Transverse colon (tissue), 4 donors: ENCODE results near the gene UEVLD. TPM values are rescaled to one million over a fixed set of nuclear protein-coding genes. Genes with fewer than 3 reads are reported as not detected.

ENCODE experiments used
- DNase-seq: peaks from one replicate; pipeline ENCODE4 v3.0.0-alpha.2; 2019
- H3K27ac ChIP-seq, 4 donors: fragments of 200-600 bp; sonication (generic); 2 replicates each; pipeline ENCODE4 v1.5.1; 2016 to 2018; ENCODE audit warnings: inconsistent platforms in 4 of 4
- H3K27me3 ChIP-seq: fragments of 200-600 bp; sonication (generic); 2 replicates; pipeline ENCODE4 v1.5.1; 2017; ENCODE audit warnings: inconsistent platforms
- H3K36me3 ChIP-seq, 4 donors: fragments of 200-600 bp; sonication (generic); 2 replicates each; pipeline ENCODE4 v1.5.1; 2017 to 2019; ENCODE audit warnings: inconsistent platforms in 4 of 4
- H3K4me1 ChIP-seq, 4 donors: fragments of 200-600 bp; sonication (generic); 2 replicates each; pipeline ENCODE4 v1.5.1; 2017 to 2020; ENCODE audit warnings: inconsistent platforms in 4 of 4
- H3K4me3 ChIP-seq, 4 donors: fragments of 200-600 bp; sonication (generic); 1 replicate in 1 of 4; 2 replicates in 3 of 4; pipeline versions ENCODE4 v1.5.1 to v1.6.1; 2017 to 2019; ENCODE audit warnings: inconsistent platforms in 4 of 4
- H3K9me3 ChIP-seq, 2 donors: fragments of 200-600 bp; sonication (generic); 2 replicates each; pipeline ENCODE4 v1.5.1; 2017 to 2019; ENCODE audit warnings: inconsistent platforms in 2 of 2
- CTCF ChIP-seq, 5 experiments: fragments of 200-600 bp in 3 of 5; fragments of 450-650 bp in 2 of 5; sonication (generic) in 3 of 5; IDR thresholded peaks; 1 replicate in 2 of 5; 2 replicates in 3 of 5; pipeline ENCODE4 v1.5.1; 2016 to 2017; ENCODE audit warnings: antibody characterized with exemption in 5 of 5, inconsistent platforms in 3 of 5, mild to moderate bottlenecking in 2 of 5, moderate library complexity in 1 of 5
- EP300 ChIP-seq: sonication (generic); formaldehyde crosslinking; IDR thresholded peaks from one replicate; pipeline ENCODE4 v1.6.1; 2017; ENCODE audit warnings: antibody characterized with exemption, low read depth
- POLR2A ChIP-seq: fragments of 450-650 bp; IDR thresholded peaks from one replicate; pipeline ENCODE4 v1.6.1; 2016; ENCODE audit warnings: antibody characterized with exemption, mild to moderate bottlenecking, moderate library complexity
- POLR2AphosphoS5 ChIP-seq, 3 donors: sonication (generic); formaldehyde crosslinking; IDR thresholded peaks; one replicate each; pipeline ENCODE4 v1.6.1; 2016; ENCODE audit warnings: antibody characterized with exemption in 3 of 3
- WGBS, 2 donors: methylation state at CpG; one replicate each; pipeline ENCODE4 v1.1.5; 2018; ENCODE audit warnings: low coverage in 1 of 2; 5-methylcytosine and 5-hydroxymethylcytosine counted together
- in situ Hi-C, 4 donors: fragments of 200-750 bp; cut with MboI; loops; one replicate each; pipeline versions ENCODE4 v1.15.0 to v1.15.1; 2017; ENCODE audit warnings: low sequenced_read_pairs in 3 of 4, low pct_ligation_motif_present in 1 of 4, low pct_unique_long_range_greater_than_20kb in 1 of 4
- intact Hi-C: fragments of 100-400 bp; cut with DNase I; formaldehyde crosslinking; loops from one replicate; pipeline ENCODE4 v1.15.1; 2023; ENCODE audit warnings: low total_unique reads
- total RNA-seq, 4 donors: library from RNA; depleted of rRNA; stranded (reverse); fragments of >200 nt; gene quantifications; one replicate each; pipeline ENCODE4 v1.1.0, GENCODE V29; 2016

The UEVLD gene
- total RNA-seq, 4 donors from 2014 or later, result 11.2 to 40.3 (median 25.3) TPM

- no peaks in the 10 kb centered on the region for H3K27me3 ChIP-seq
- WGBS, 2 donors, result 74 to 85% methylated on average over 2 of the region's 2 CpGs
- peaks cover 0 to 7% (median 0%) of the 10 kb centered on the region in 4 donors for H3K36me3 ChIP-seq
- DNase-seq, result no peak
- H3K4me3 ChIP-seq, result no peak overlapping the region
- in situ Hi-C loops (no loop called here), intact Hi-C loops (no loop called here)
- H3K9me3 ChIP-seq, result no peaks in the 10 kb centered on the region
- H3K4me1 ChIP-seq, result peaks cover 0 to 22% (median 4%) of the 10 kb centered on the region in 4 donors
- TF ChIP-seq POLR2A (no peak), CTCF (IDR thresholded peaks at IDR 0.05) (no peak), POLR2AphosphoS5 (IDR thresholded peaks at IDR 0.05) (no peak), EP300 (no peak)
- H3K27ac ChIP-seq, result peak overlapping the region in 3 of 4 donors; percentile 65 to 75 (median 71)
Measured at GRCh38 chr11:18580113-18580766, 8.3 kb downstream of the UEVLD start.

GRCh38 chr11:18578975-18579598 lies 9.4 kb downstream of the UEVLD start:
- Histone ChIP-seq H3K36me3 (peaks cover 0 to 15% (median 0%) of the 10 kb centered on the region in 4 donors), H3K27me3 (no peaks in the 10 kb centered on the region), H3K27ac (peak overlapping the region; percentile 65 to 75 (median 70)), H3K4me3 (peak overlapping the region in 3 of 4 donors; percentile 5 to 36 (median 23)), H3K9me3 (no peaks in the 10 kb centered on the region), H3K4me1 (peaks cover 0 to 22% (median 4%) of the 10 kb centered on the region in 4 donors)
- TF ChIP-seq EP300 (no peak), POLR2AphosphoS5 (IDR thresholded peaks at IDR 0.05) (peak in 1 of 3 donors; percentile 25)
- WGBS, 2 donors, result 45 to 59% methylated on average over 10 to 14 of the region's 14 CpGs
- DNase-seq, result peak; percentile 79
- in situ Hi-C loops, result no loop called here
- intact Hi-C loops, result no loop called here

GRCh38 chr11:18575361-18575760 lies 13.2 kb downstream of the UEVLD start:
- no peaks in the 10 kb centered on the region for H3K9me3 ChIP-seq
- in situ Hi-C loops (no loop called here), intact Hi-C loops (no loop called here)
- H3K36me3 ChIP-seq, result peaks cover 0 to 23% (median under 1%) of the 10 kb centered on the region in 4 donors
- TF ChIP-seq EP300, result no peak
- no peak for TF ChIP-seq POLR2A
- TF ChIP-seq CTCF (IDR thresholded peaks at IDR 0.05), result no peak
- no peak for TF ChIP-seq POLR2AphosphoS5 (IDR thresholded peaks at IDR 0.05)
- H3K27ac ChIP-seq, result peak overlapping the region in 3 of 4 donors; percentile 27 to 36 (median 30)
- WGBS, 2 donors, result 30 to 42% methylated on average over 1 of the region's 1 CpG
- DNase-seq, result no peak
- peaks cover 0 to 22% (median 4%) of the 10 kb centered on the region in 4 donors for H3K4me1 ChIP-seq
- H3K27me3 ChIP-seq, result no peaks in the 10 kb centered on the region
- no peak overlapping the region for H3K4me3 ChIP-seq

- H3K36me3 ChIP-seq, result peaks cover 0 to 62% (median 13%) of the 10 kb centered on the region in 4 donors
- WGBS, 2 donors, result 89% methylated on average over 3 of the region's 3 CpGs
Measured at GRCh38 chr11:18567081-18567480, 21.5 kb downstream of the UEVLD start.

More at GRCh38 chr11:18567081-18567480, 21.5 kb downstream of the UEVLD start:
- no peak for DNase-seq
- Histone ChIP-seq H3K9me3 (no peaks in the 10 kb centered on the region), H3K4me1 (no peaks in the 10 kb centered on the region), H3K27me3 (no peaks in the 10 kb centered on the region), H3K4me3 (no peak overlapping the region), H3K27ac (no peak overlapping the region)
- intact Hi-C loops (no loop called here), in situ Hi-C loops (loop anchor here in 1 of 4 donors (25.0 kb wide), 1 partner anchor 170 kb away; the partner anchor contains the start of gene IGSF22)
- TF ChIP-seq POLR2AphosphoS5 (IDR thresholded peaks at IDR 0.05), result no peak
- no peak for TF ChIP-seq EP300
- TF ChIP-seq CTCF (IDR thresholded peaks at IDR 0.05), result no peak
- no peak for TF ChIP-seq POLR2A
